Gastrocnemius medialis (tissue), 4 donors: ENCODE measurements around the gene ATG9A. TPM values are rescaled to one million over a fixed set of nuclear protein-coding genes. Genes with fewer than 3 reads are reported as not detected.
A peak's percentile ranks its signal among the peaks of the same experiment; 100 is the strongest.

ENCODE experiments used
- ATAC-seq, 2 donors: fragments of 150-250 bp; one replicate each; pipeline ENCODE4 v1.9.1; 2016
- DNase-seq, 2 donors: peaks; one replicate each; pipeline ENCODE4 v3.0.0-alpha.2; 2019
- H3K27ac ChIP-seq, 4 donors: fragments of 200-600 bp; sonication (generic); 1 replicate in 1 of 4; 2 replicates in 3 of 4; pipeline ENCODE4 v1.5.1; 2016 to 2018; ENCODE audit warnings: mild to moderate bottlenecking in 2 of 4, moderate library complexity in 1 of 4
- H3K27me3 ChIP-seq, 3 donors: fragments of 200-600 bp; sonication (generic) in 2 of 3; 1 replicate in 1 of 3; 2 replicates in 2 of 3; pipeline versions ENCODE4 v1.5.1 to v1.6.0; 2016 to 2019; ENCODE audit warnings: mild to moderate bottlenecking in 1 of 3, moderate library complexity in 1 of 3
- H3K36me3 ChIP-seq, 2 donors: fragments of 200-600 bp; sonication (generic) in 1 of 2; one replicate each; pipeline ENCODE4 v1.5.1; 2017 to 2018
- H3K4me1 ChIP-seq, 2 donors: fragments of 200-600 bp; sonication (generic) in 1 of 2; one replicate each; pipeline ENCODE4 v1.5.1; 2016 to 2017; ENCODE audit warnings: mild to moderate bottlenecking in 2 of 2
- H3K4me3 ChIP-seq, 4 donors: fragments of 200-600 bp; sonication (generic) in 3 of 4; 1 replicate in 1 of 4; 2 replicates in 3 of 4; pipeline ENCODE4 v1.5.1; 2016 to 2019; ENCODE audit warnings: mild to moderate bottlenecking in 2 of 4
- H3K9me3 ChIP-seq, 3 donors: fragments of 200-600 bp; sonication (generic) in 2 of 3; 1 replicate in 1 of 3; 2 replicates in 2 of 3; pipeline ENCODE4 v1.5.1; 2016 to 2019
- CTCF ChIP-seq, 5 experiments: fragments of 450-650 bp in 3 of 5; fragments of 200-600 bp in 2 of 5; sonication (generic) in 2 of 5; IDR thresholded peaks in 4 of 5; conservative IDR thresholded peaks in 1 of 5; 1 replicate in 4 of 5; 2 replicates in 1 of 5; pipeline ENCODE4 v1.5.1; 2016 to 2019; ENCODE audit warnings: antibody characterized with exemption in 5 of 5, mild to moderate bottlenecking in 3 of 5, moderate library complexity in 3 of 5
- POLR2A ChIP-seq, 2 donors: fragments of 450-650 bp; IDR thresholded peaks; one replicate each; pipeline ENCODE4 v1.6.1; 2017; ENCODE audit warnings: antibody characterized with exemption in 2 of 2, mild to moderate bottlenecking in 2 of 2, moderate library complexity in 2 of 2
- in situ Hi-C, 4 donors: fragments of 200-750 bp; cut with MboI; loops; one replicate each; pipeline versions ENCODE4 v1.15.0 to v1.8.0; 2017; ENCODE audit warnings: low sequenced_read_pairs in 4 of 4
- intact Hi-C: fragments of 100-400 bp; cut with DNase I; formaldehyde crosslinking; loops from one replicate; pipeline ENCODE4 v1.15.1; 2023; ENCODE audit warnings: low total_unique reads
- total RNA-seq, 4 donors: library from RNA; depleted of rRNA; stranded (reverse); fragments of >200 nt; gene quantifications; one replicate each; pipeline versions ENCODE4 v1.1.0 to v1.2.3, GENCODE V29; 2016

The ATG9A gene
- total RNA-seq, 4 donors from 2014 or later = 111 to 208 (median 176) TPM

GRCh38 chr2:219274361-219274921 lies 45.0 kb upstream of the ATG9A start:
- peak; percentile 42 to 68 for DNase-seq

GRCh38 chr2:219273937-219274336 lies 44.5 kb upstream of the ATG9A start:
- Histone ChIP-seq H3K27ac (peak overlapping the region; percentile 71 to 93 (median 82)), H3K27me3 (no peaks in the 10 kb centered on the region), H3K4me1 (peaks cover 25 to 27% of the 10 kb centered on the region in 2 donors), H3K4me3 (no peak overlapping the region), H3K9me3 (no peaks in the 10 kb centered on the region), H3K36me3 (no peaks in the 10 kb centered on the region)
- ATAC-seq (no peak), DNase-seq (peak in 1 of 2 donors; percentile 52)
- in situ Hi-C loops (loop anchor here in 1 of 4 donors (10.0 kb wide), 1 partner anchor 119 kb away; no protein-coding TSS in a partner anchor), intact Hi-C loops (loop anchor here (1.0 to 10.0 kb wide), 2 partner anchors 21 to 989 kb away; partner anchors contain the start of genes TUBA4A and TUBA4B)
- TF ChIP-seq CTCF (IDR thresholded peaks at IDR 0.05 in 4 of 5, conservative IDR thresholded peaks at IDR 0.05 in 1 of 5) (no peak), POLR2A (IDR thresholded peaks at IDR 0.05) (peak in 1 of 2 donors; percentile 54)

More at GRCh38 chr2:219274361-219274921, 45.0 kb upstream of the ATG9A start:
- Histone ChIP-seq H3K9me3 (no peaks in the 10 kb centered on the region), H3K36me3 (no peaks in the 10 kb centered on the region), H3K27ac (peak overlapping the region; percentile 71 to 93 (median 82)), H3K27me3 (no peaks in the 10 kb centered on the region), H3K4me3 (no peak overlapping the region), H3K4me1 (peaks cover 25 to 27% of the 10 kb centered on the region in 2 donors)
- TF ChIP-seq CTCF (IDR thresholded peaks at IDR 0.05 in 4 of 5, conservative IDR thresholded peaks at IDR 0.05 in 1 of 5) (no peak), POLR2A (IDR thresholded peaks at IDR 0.05) (no peak)
- peak; percentile 54 to 57 for ATAC-seq
- intact Hi-C loops (loop anchor here (1.0 to 10.0 kb wide), 2 partner anchors 21 to 990 kb away; partner anchors contain the start of genes TUBA4A and TUBA4B), in situ Hi-C loops (loop anchor here in 1 of 4 donors (10.0 kb wide), 1 partner anchor 120 kb away; no protein-coding TSS in a partner anchor)

GRCh38 chr2:219272995-219273394 lies 43.6 kb upstream of the ATG9A start:
- ATAC-seq (no peak), DNase-seq (no peak)
- H3K9me3 ChIP-seq = no peaks in the 10 kb centered on the region
- H3K4me3 ChIP-seq = no peak overlapping the region
- in situ Hi-C loops (loop anchor here in 1 of 4 donors (10.0 kb wide), 1 partner anchor 118 kb away; no protein-coding TSS in a partner anchor), intact Hi-C loops (loop anchor here (10.0 kb wide), 1 partner anchor 988 kb away; no protein-coding TSS in a partner anchor)
- TF ChIP-seq CTCF (IDR thresholded peaks at IDR 0.05 in 4 of 5, conservative IDR thresholded peaks at IDR 0.05 in 1 of 5) (no peak), POLR2A (IDR thresholded peaks at IDR 0.05) (no peak)
- no peaks in the 10 kb centered on the region for H3K27me3 ChIP-seq
- H3K36me3 ChIP-seq = no peaks in the 10 kb centered on the region
- H3K27ac ChIP-seq = peak overlapping the region in 1 of 4 donors; percentile 93
- H3K4me1 ChIP-seq = peaks cover 17 to 18% of the 10 kb centered on the region in 2 donors

- H3K4me3 ChIP-seq = no peak overlapping the region
- no peaks in the 10 kb centered on the region for H3K27me3 ChIP-seq
- H3K9me3 ChIP-seq = no peaks in the 10 kb centered on the region
- TF ChIP-seq POLR2A (IDR thresholded peaks at IDR 0.05) (no peak), CTCF (IDR thresholded peaks at IDR 0.05 in 4 of 5, conservative IDR thresholded peaks at IDR 0.05 in 1 of 5) (no peak)
- in situ Hi-C loops (loop anchor here in 1 of 4 donors (10.0 kb wide), 1 partner anchor 118 kb away; no protein-coding TSS in a partner anchor), intact Hi-C loops (loop anchor here (10.0 kb wide), 1 partner anchor 988 kb away; no protein-coding TSS in a partner anchor)
- DNase-seq = no peak
- no peaks in the 10 kb centered on the region for H3K36me3 ChIP-seq
- H3K4me1 ChIP-seq = peaks cover 14 to 15% of the 10 kb centered on the region in 2 donors
- H3K27ac ChIP-seq = no peak overlapping the region
- no peak for ATAC-seq
These were observed 42.9 kb upstream of the ATG9A start for GRCh38 chr2:219272356-219272755.
